C4-2B (cell line): ENCODE measurements around the gene TCN2.
"Not testable (repeated sequence)": the region's sequence is repeated elsewhere in the genome, so short reads cannot be mapped to it uniquely, and the experiment has no call there.

Experiments used
- H3K27ac ChIP-seq: fragments of 450-650 bp; 2 replicates; pipeline ENCODE4 v1.5.1; 2017
- CTCF ChIP-seq: fragments of 450-650 bp; conservative IDR thresholded peaks from 2 replicates; pipeline ENCODE4 v1.5.1; 2017; ENCODE audit warnings: mild to moderate bottlenecking
- ZFX ChIP-seq: fragments of 450-650 bp; IDR thresholded peaks from 2 replicates; pipeline ENCODE4 v1.6.1; 2017

The TCN2 gene

DNA sequence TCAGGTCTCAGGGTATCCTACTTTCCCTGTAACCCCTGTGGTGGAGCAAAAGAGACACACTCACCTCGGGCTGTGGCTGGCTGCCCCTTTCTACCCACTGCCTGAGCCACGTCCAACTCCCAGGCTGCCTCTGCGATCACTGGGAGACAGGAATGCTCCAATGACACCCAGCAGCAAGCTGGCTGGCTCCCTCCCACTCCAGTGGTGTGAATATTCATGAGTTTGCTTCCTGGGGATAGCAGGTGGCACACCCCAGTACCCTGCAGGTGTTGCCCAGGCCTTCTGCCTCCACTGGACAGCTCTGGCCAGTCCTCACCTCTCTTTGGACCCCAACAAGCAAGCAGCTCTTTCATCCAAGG lies 42.2 kb upstream of the TCN2 start:
- TF ChIP-seq CTCF: no peak
- no peak for TF ChIP-seq ZFX
- no peak overlapping the region for H3K27ac ChIP-seq

DNA sequence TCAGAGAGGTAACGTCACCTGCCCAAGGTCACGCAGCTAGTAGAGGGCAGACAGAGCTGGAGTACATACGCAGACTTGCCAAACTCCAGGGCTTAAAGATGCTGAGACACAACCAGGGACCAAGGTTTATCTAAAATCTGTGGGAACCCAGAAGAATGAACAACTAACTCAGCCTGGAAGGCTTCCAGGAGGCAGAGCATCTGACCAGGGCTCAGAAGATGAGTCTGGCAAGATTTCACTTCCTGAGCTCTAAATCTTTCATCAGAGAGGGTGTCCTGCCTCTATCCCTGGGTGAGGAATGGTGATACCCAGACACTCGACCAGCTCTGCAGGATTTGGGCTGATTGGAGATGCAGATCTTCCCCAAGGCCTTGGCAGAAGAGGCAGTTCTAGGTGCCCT lies 41.6 kb upstream of the TCN2 start:
- H3K27ac ChIP-seq: no peak overlapping the region
- TF ChIP-seq CTCF: no peak
- no peak for TF ChIP-seq ZFX

- TF ChIP-seq ZFX (no peak), CTCF (no peak)
- H3K27ac ChIP-seq: no peak overlapping the region
Measured at GRCh38 chr22:30566125-30566524, 40.8 kb upstream of the TCN2 start.

- not testable (repeated sequence) for H3K27ac ChIP-seq
Measured at GRCh38 chr22:30567277-30567676, 39.7 kb upstream of the TCN2 start.

DNA sequence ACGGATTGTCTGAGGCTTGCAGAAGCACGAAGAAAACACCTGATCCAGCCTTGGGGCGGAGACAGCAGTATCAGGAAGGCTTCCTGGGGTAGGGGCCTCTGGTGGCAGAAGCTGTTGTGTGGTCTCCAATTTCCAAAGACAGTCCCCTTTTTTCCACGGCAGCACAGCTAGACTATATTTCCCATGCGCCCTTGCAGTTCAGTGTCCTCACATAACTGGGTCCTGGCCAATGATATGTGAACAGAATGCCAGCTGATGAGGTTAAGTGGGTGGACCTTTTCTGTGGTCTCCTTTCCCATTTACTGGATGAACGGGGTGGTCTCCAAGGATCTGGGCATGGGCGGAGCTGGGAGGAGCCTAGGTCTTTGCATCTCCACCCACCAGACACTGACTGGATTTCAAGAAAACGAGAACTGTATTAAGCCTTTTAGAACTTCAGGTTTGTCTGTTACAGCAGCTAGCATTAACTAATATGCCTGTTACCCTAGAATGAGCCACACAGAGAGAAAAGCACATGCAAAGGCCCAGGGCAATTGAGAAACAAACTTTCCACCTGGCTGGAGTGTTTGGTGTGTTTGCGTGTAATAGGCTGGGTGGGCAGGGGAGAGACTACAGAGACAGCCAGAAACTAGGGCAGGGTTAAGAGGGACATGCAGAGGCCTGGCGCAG lies 38.7 kb upstream of the TCN2 start:
- no peak overlapping the region for H3K27ac ChIP-seq
- TF ChIP-seq CTCF: no peak
- no peak for TF ChIP-seq ZFX

- no peak for TF ChIP-seq ZFX
- TF ChIP-seq CTCF: no peak
- H3K27ac ChIP-seq: no peak overlapping the region
Measured at GRCh38 chr22:30569674-30570202, 37.2 kb upstream of the TCN2 start.

GRCh38 chr22:30572210-30572609 lies 34.8 kb upstream of the TCN2 start:
- no peak overlapping the region for H3K27ac ChIP-seq

More at GRCh38 chr22:30572210-30572609, 34.8 kb upstream of the TCN2 start:
- TF ChIP-seq CTCF: no peak
- TF ChIP-seq ZFX: no peak
